B cell (primary cell): ENCODE measurements around the gene PLCD3. TPM values are rescaled to one million over a fixed set of nuclear protein-coding genes. Genes with fewer than 3 reads are reported as not detected.

ENCODE experiments used
- ATAC-seq: fragments of 200-7000 bp; cut with Tn5 transposase; one replicate; pipeline ENCODE4 v1.10.0; 2021; ENCODE audit warnings: low read depth, mild to moderate bottlenecking, moderate number of reproducible peaks, moderate library complexity
- CTCF ChIA-PET: fragments of 350-600 bp; sonication (Branson Sonifier 250); formaldehyde crosslinking; loops from one replicate; lab custom pipeline; 2021; ENCODE audit warnings: antibody characterized with exemption, inconsistent platforms; lab: Charles Lee
- POLR2A ChIA-PET: fragments of 350-600 bp; sonication (Branson Sonifier 250); formaldehyde crosslinking; loops from one replicate; lab custom pipeline; 2021; ENCODE audit warnings: antibody characterized with exemption; lab: Charles Lee
- DNase-seq: peaks from one replicate; pipeline ENCODE4 v3.0.0; 2013
- H2AFZ ChIP-seq: 2 replicates; pipeline ENCODE4 v1.6.1; 2012; ENCODE audit warnings: mild to moderate bottlenecking, low read depth, low read length; ENCODE audit not compliant: insufficient read depth, poor library complexity, severe bottlenecking
- H3K27ac ChIP-seq, 2 donors: 1 replicate in 1 of 2; 2 replicates in 1 of 2; pipeline ENCODE4 v1.5.1; 2012 to 2013; ENCODE audit warnings: low read length in 2 of 2, mild to moderate bottlenecking in 2 of 2, moderate library complexity in 1 of 2
- H3K27me3 ChIP-seq, 4 experiments: fragments of 200-600 bp in 1 of 4; sonication (generic) in 1 of 4; replicated peaks in 1 of 4; 1 replicate in 2 of 4; 2 replicates in 2 of 4; pipeline versions ENCODE4 v1.6.1 to v1.7.0; 2013 to 2016; ENCODE audit warnings: low read length in 3 of 4, mild to moderate bottlenecking in 2 of 4, mixed read lengths in 1 of 4, moderate library complexity in 1 of 4; ENCODE audit not compliant: insufficient read depth in 4 of 4, control insufficient read depth in 3 of 4; ENCODE audit errors: control extremely low read depth in 1 of 4
- H3K36me3 ChIP-seq, 2 experiments: replicated peaks in 1 of 2; 1 replicate in 1 of 2; 2 replicates in 1 of 2; pipeline versions ENCODE4 v1.6.1 to v1.7.1; 2013; ENCODE audit warnings: low read length in 1 of 2; ENCODE audit not compliant: insufficient read depth in 2 of 2, control insufficient read depth in 1 of 2; ENCODE audit errors: control extremely low read depth in 1 of 2, extremely low read depth in 1 of 2
- H3K4me1 ChIP-seq, 2 donors: fragments of 200-600 bp in 1 of 2; sonication (generic) in 1 of 2; 1 replicate in 1 of 2; 2 replicates in 1 of 2; pipeline versions ENCODE4 v1.5.1 to v1.6.1; 2013 to 2017; ENCODE audit warnings: low read length in 2 of 2; ENCODE audit not compliant: control insufficient read depth in 2 of 2, insufficient read depth in 2 of 2
- H3K4me2 ChIP-seq: replicated peaks from 2 replicates; pipeline ENCODE3; 2012; ENCODE audit warnings: mild to moderate bottlenecking, low read depth, low read length; ENCODE audit not compliant: poor library complexity, severe bottlenecking
- H3K4me3 ChIP-seq, 5 experiments: fragments of 200-600 bp in 1 of 5; sonication (generic) in 1 of 5; 1 replicate in 3 of 5; 2 replicates in 2 of 5; pipeline versions ENCODE4 v1.5.1 to v1.7.0; 2011 to 2016; ENCODE audit warnings: low read length in 4 of 5, mild to moderate bottlenecking in 4 of 5, low read depth in 2 of 5, control low read depth in 1 of 5, moderate library complexity in 1 of 5; ENCODE audit not compliant: insufficient read depth in 1 of 5; ENCODE audit errors: control extremely low read depth in 1 of 5, extremely low read depth in 1 of 5
- H3K79me2 ChIP-seq: fragments of 200-600 bp; sonication (generic); one replicate; pipeline ENCODE4 v1.6.0; 2016; ENCODE audit warnings: low read length; ENCODE audit not compliant: control insufficient read depth, insufficient read depth
- H3K9ac ChIP-seq: fragments of 200-600 bp; sonication (generic); 2 replicates; pipeline ENCODE4 v1.6.1; 2017; ENCODE audit warnings: mild to moderate bottlenecking, low read length, moderate library complexity
- H3K9me3 ChIP-seq, 3 donors: one replicate each; pipeline versions ENCODE4 v1.6.1 to v1.7.1; 2013; ENCODE audit warnings: low read length in 2 of 3; ENCODE audit not compliant: control insufficient read depth in 2 of 3, insufficient read depth in 1 of 3; ENCODE audit errors: control extremely low read depth in 1 of 3
- H4K20me1 ChIP-seq: 2 replicates; pipeline ENCODE4 v1.6.0; 2012; ENCODE audit warnings: mild to moderate bottlenecking, low read length; ENCODE audit not compliant: insufficient read depth, control insufficient read depth, poor library complexity, severe bottlenecking
- H3K27ac Mint-ChIP-seq: one replicate; pipeline ENCODE4 v1.8.0; 2021; ENCODE audit warnings: mixed read lengths
- H3K27me3 Mint-ChIP-seq: one replicate; pipeline ENCODE4 v1.8.0; 2021; ENCODE audit warnings: mixed read lengths
- H3K4me1 Mint-ChIP-seq: one replicate; pipeline ENCODE4 v1.8.0; 2021; ENCODE audit warnings: mixed read lengths
- H3K4me3 Mint-ChIP-seq: one replicate; pipeline ENCODE4 v1.8.0; 2021; ENCODE audit warnings: mixed read lengths
- H3K9me3 Mint-ChIP-seq: one replicate; pipeline ENCODE4 v1.8.0; 2022; ENCODE audit warnings: mixed read lengths; ENCODE audit not compliant: insufficient read depth
- EZH2 ChIP-seq: IDR thresholded peaks from 2 replicates; pipeline ENCODE4 v1.6.1; 2012; ENCODE audit warnings: borderline replicate concordance, low read depth, mild to moderate bottlenecking, moderate library complexity, low read length; ENCODE audit not compliant: insufficient read depth, poor library complexity, severe bottlenecking
- WGBS: methylation state at CpG from one replicate; pipeline ENCODE4 v1.1.5; 2013; ENCODE audit warnings: missing lambda C conversion rate; ENCODE audit not compliant: insufficient coverage; 5-methylcytosine and 5-hydroxymethylcytosine counted together
- intact Hi-C: fragments of 100-400 bp; cut with micrococcal nuclease; formaldehyde crosslinking; loops from one replicate; pipeline ENCODE4 v1.10.0; 2022
- polyA plus RNA-seq: library from polyadenylated mRNA; depleted of rRNA; stranded (reverse); fragments of >200 nt; gene quantifications from 2 replicates; pipeline ENCODE4 v1.2.3, GENCODE V29; 2012
- total RNA-seq, 2 donors: library from RNA; stranded (reverse); fragments of 120-200 nt in 1 of 2; gene quantifications; 1 replicate in 1 of 2; 2 replicates in 1 of 2; pipeline versions ENCODE4 v1.2.3 to v1.2.4, GENCODE V29; 2013 to 2022
- TF ChIP-seq, protein P1 (sequence below): fragments of 200-600 bp; IDR thresholded peaks from one replicate; pipeline ENCODE4 v1.8.0; 2022; ENCODE audit warnings: antibody characterized with exemption, mild to moderate bottlenecking

The PLCD3 gene
- total and polyA plus RNA-seq, 2 donors (not counting 1 experiment from before 2014, with no cell fraction given), result 0.54 to 2.2 TPM

DNA sequence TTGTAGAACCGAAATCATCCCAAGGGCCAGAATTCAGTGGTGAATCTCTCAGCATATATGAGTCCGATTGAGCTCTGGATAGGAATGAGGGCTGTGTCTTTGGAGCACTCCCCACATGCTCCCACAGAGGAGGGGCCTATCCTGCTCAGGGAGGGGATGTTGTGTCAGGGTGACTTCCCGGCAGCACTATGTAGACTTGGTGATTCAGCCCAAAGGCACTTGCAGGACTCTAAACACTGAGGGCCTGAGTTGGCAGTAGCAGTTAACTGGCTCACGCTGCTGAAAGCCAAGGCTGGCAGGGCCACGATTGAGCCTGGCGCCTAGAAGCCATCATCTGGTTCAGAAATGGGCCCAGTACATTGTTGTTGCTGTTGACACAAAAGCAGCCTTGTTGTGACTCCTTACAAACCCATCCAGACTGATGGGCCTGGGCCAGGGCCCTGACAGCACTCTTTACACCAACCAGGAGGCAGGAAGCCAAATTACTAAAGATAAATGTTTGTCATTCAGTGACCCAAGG is 39.3 kb downstream of the PLCD3 start:
- Histone ChIP-seq H3K9ac (no peak overlapping the region), H3K4me2 (no peak overlapping the region), H4K20me1 (peaks cover 28% of the 10 kb centered on the region), H2AFZ (no peak overlapping the region), H3K4me1 (no peaks in the 10 kb centered on the region), H3K9me3 (no peaks in the 10 kb centered on the region), H3K27me3 (no peaks in the 10 kb centered on the region), H3K79me2 (peaks cover 10% of the 10 kb centered on the region), H3K4me3 (no peak overlapping the region), H3K27ac (no peak overlapping the region), H3K36me3 (peaks cover 8 to 83% of the 10 kb centered on the region in 2 experiments)
- Mint-ChIP-seq H3K27ac (no peak overlapping the region), H3K9me3 (no peaks in the 10 kb centered on the region), H3K4me1 (peaks cover 2% of the 10 kb centered on the region), H3K27me3 (no peaks in the 10 kb centered on the region), H3K4me3 (no peak overlapping the region)
- 97% methylated on average over 6 of the region's 6 CpGs for WGBS
- ChIA-PET POLR2A (no interaction called here), CTCF (no interaction called here)
- ATAC-seq, result no peak
- intact Hi-C loops, result no loop called here
- no peak for TF ChIP-seq EZH2
- TF ChIP-seq, protein P1, sequence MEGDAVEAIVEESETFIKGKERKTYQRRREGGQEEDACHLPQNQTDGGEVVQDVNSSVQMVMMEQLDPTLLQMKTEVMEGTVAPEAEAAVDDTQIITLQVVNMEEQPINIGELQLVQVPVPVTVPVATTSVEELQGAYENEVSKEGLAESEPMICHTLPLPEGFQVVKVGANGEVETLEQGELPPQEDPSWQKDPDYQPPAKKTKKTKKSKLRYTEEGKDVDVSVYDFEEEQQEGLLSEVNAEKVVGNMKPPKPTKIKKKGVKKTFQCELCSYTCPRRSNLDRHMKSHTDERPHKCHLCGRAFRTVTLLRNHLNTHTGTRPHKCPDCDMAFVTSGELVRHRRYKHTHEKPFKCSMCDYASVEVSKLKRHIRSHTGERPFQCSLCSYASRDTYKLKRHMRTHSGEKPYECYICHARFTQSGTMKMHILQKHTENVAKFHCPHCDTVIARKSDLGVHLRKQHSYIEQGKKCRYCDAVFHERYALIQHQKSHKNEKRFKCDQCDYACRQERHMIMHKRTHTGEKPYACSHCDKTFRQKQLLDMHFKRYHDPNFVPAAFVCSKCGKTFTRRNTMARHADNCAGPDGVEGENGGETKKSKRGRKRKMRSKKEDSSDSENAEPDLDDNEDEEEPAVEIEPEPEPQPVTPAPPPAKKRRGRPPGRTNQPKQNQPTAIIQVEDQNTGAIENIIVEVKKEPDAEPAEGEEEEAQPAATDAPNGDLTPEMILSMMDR, result no peak
- no peak for DNase-seq

DNA sequence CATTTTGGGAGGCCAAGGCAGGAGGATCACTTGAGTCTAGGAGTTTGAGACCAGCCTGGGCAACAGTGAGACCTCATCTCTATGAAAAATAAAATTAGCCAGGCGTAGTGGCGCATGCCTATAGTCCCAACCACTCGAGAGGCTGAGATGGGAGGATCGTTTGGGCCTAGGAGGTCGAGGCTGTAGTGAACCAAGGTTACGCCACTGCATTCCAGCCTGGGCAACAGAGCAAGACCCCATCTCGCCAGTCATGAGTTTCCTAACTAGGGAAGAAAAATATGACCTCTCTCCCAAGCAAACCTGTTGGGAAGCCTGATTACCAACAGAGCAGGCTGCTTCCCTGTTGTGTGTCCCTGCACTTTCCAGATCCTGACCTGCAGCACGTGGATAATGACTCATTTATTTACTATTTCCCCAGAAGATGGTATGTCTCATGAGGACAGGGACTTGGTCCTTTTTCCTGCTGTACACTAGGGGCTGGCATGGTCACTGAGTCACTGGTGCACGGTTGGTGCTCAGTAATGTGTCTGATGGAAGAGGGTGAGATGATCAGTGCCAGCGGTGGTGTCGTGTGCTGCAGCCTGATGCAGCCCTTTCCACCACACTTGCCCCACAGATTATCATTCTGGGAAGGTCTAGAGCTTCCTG is 40.4 kb downstream of the PLCD3 start:
- Histone ChIP-seq H3K27me3 (no peaks in the 10 kb centered on the region), H3K79me2 (peaks cover 17% of the 10 kb centered on the region), H3K4me3 (no peak overlapping the region), H3K4me2 (no peak overlapping the region), H3K4me1 (no peaks in the 10 kb centered on the region), H3K36me3 (peaks cover 8 to 83% of the 10 kb centered on the region in 2 experiments), H2AFZ (no peak overlapping the region), H3K27ac (no peak overlapping the region), H3K9me3 (no peaks in the 10 kb centered on the region), H3K9ac (no peak overlapping the region), H4K20me1 (peaks cover 33% of the 10 kb centered on the region)
- no peak for ATAC-seq
- TF ChIP-seq EZH2, result no peak
- TF ChIP-seq, protein P1, result no peak
- ChIA-PET POLR2A (no interaction called here), CTCF (interaction anchor here (1.0 kb wide), 1 partner anchor 106 kb away, joined by 3 read pairs; no protein-coding TSS in a partner anchor)
- no peak overlapping the region for H3K4me3 Mint-ChIP-seq
- DNase-seq, result no peak
- H3K27ac Mint-ChIP-seq, result no peak overlapping the region
- H3K27me3 Mint-ChIP-seq, result no peaks in the 10 kb centered on the region
- H3K4me1 Mint-ChIP-seq, result peaks cover 2% of the 10 kb centered on the region
- no peaks in the 10 kb centered on the region for H3K9me3 Mint-ChIP-seq
- intact Hi-C loops, result no loop called here
- 100% methylated on average over 7 of the region's 11 CpGs for WGBS
